Muscle layer of colon (tissue), 2 donors: ENCODE data around the gene ITGA11.

Source experiments
- H3K27ac ChIP-seq: one replicate; pipeline ENCODE4 v1.7.0; 2013; ENCODE audit warnings: low read depth, mild to moderate bottlenecking, low read length, moderate library complexity
- H3K27me3 ChIP-seq, 2 donors: one replicate each; pipeline ENCODE4 v1.7.0; 2013; ENCODE audit warnings: low read length in 2 of 2, mild to moderate bottlenecking in 2 of 2; ENCODE audit not compliant: insufficient read depth in 2 of 2, control insufficient read depth in 1 of 2
- H3K36me3 ChIP-seq: one replicate; pipeline ENCODE4 v1.7.0; 2013; ENCODE audit warnings: mild to moderate bottlenecking, low read length; ENCODE audit not compliant: insufficient read depth
- H3K4me1 ChIP-seq: one replicate; pipeline ENCODE4 v1.7.0; 2013; ENCODE audit warnings: mild to moderate bottlenecking, low read length; ENCODE audit not compliant: insufficient read depth
- H3K4me3 ChIP-seq, 2 donors: one replicate each; pipeline ENCODE4 v1.7.0; 2013; ENCODE audit warnings: low read length in 2 of 2, low read depth in 1 of 2, mild to moderate bottlenecking in 1 of 2, moderate library complexity in 1 of 2
- H3K9ac ChIP-seq: one replicate; pipeline ENCODE4 v1.7.0; 2013; ENCODE audit warnings: low read length
- H3K9me3 ChIP-seq: one replicate; pipeline ENCODE4 v1.7.0; 2013; ENCODE audit warnings: mild to moderate bottlenecking, low read length
- donor health status: abdominal sarcoma.
- donor health status: Adenocarcinoma of cecum.

Gene ITGA11

GRCh38 chr15:68431037-68431791, 749 bp downstream of the ITGA11 start:
- H3K27me3 ChIP-seq: peaks cover 7 to 37% of the 10 kb centered on the region in 2 donors
- no peaks in the 10 kb centered on the region for H3K36me3 ChIP-seq
- H3K9ac ChIP-seq: no peak overlapping the region
- no peaks in the 10 kb centered on the region for H3K9me3 ChIP-seq
- H3K4me3 ChIP-seq: peak overlapping the region; percentile 20 to 43
- H3K27ac ChIP-seq: no peak overlapping the region
- H3K4me1 ChIP-seq: no peaks in the 10 kb centered on the region

GRCh38 chr15:68430471-68431036, 1.4 kb downstream of the ITGA11 start:
- no peak overlapping the region for H3K9ac ChIP-seq
- no peak overlapping the region for H3K27ac ChIP-seq
- H3K36me3 ChIP-seq: no peaks in the 10 kb centered on the region
- H3K9me3 ChIP-seq: no peaks in the 10 kb centered on the region
- no peaks in the 10 kb centered on the region for H3K4me1 ChIP-seq
- H3K4me3 ChIP-seq: no peak overlapping the region
- peaks cover 7 to 37% of the 10 kb centered on the region in 2 donors for H3K27me3 ChIP-seq

GRCh38 chr15:68429691-68430470, 2.1 kb downstream of the ITGA11 start:
- Histone ChIP-seq H3K36me3 (no peaks in the 10 kb centered on the region), H3K27ac (no peak overlapping the region), H3K9ac (no peak overlapping the region), H3K4me1 (no peaks in the 10 kb centered on the region), H3K9me3 (no peaks in the 10 kb centered on the region), H3K27me3 (peaks cover 7 to 37% of the 10 kb centered on the region in 2 donors), H3K4me3 (no peak overlapping the region)

GRCh38 chr15:68428431-68428940, 3.5 kb downstream of the ITGA11 start:
- Histone ChIP-seq H3K9me3 (no peaks in the 10 kb centered on the region), H3K4me3 (no peak overlapping the region), H3K36me3 (no peaks in the 10 kb centered on the region), H3K27me3 (peaks cover 7 to 37% of the 10 kb centered on the region in 2 donors), H3K9ac (no peak overlapping the region), H3K27ac (no peak overlapping the region), H3K4me1 (no peaks in the 10 kb centered on the region)

GRCh38 chr15:68427963-68428362, 4.0 kb downstream of the ITGA11 start:
- Histone ChIP-seq H3K27me3 (peaks cover 4 to 34% of the 10 kb centered on the region in 2 donors), H3K9ac (no peak overlapping the region), H3K36me3 (no peaks in the 10 kb centered on the region), H3K4me1 (no peaks in the 10 kb centered on the region), H3K9me3 (no peaks in the 10 kb centered on the region), H3K4me3 (no peak overlapping the region), H3K27ac (no peak overlapping the region)

- Histone ChIP-seq H3K9ac (no peak overlapping the region), H3K9me3 (no peaks in the 10 kb centered on the region), H3K4me3 (no peak overlapping the region), H3K4me1 (no peaks in the 10 kb centered on the region), H3K27ac (no peak overlapping the region), H3K36me3 (no peaks in the 10 kb centered on the region), H3K27me3 (peaks cover 0 to 28% of the 10 kb centered on the region in 2 donors)
Observed at GRCh38 chr15:68427366-68427765, 4.6 kb downstream of the ITGA11 start.

- Histone ChIP-seq H3K27me3 (peaks cover 0 to 16% of the 10 kb centered on the region in 2 donors), H3K4me1 (no peaks in the 10 kb centered on the region), H3K27ac (no peak overlapping the region), H3K36me3 (no peaks in the 10 kb centered on the region), H3K9ac (no peak overlapping the region), H3K9me3 (no peaks in the 10 kb centered on the region), H3K4me3 (no peak overlapping the region)
Observed at GRCh38 chr15:68426116-68426515, 5.8 kb downstream of the ITGA11 start.

- Histone ChIP-seq H3K4me3 (no peak overlapping the region), H3K9ac (no peak overlapping the region), H3K27ac (no peak overlapping the region), H3K36me3 (no peaks in the 10 kb centered on the region), H3K4me1 (no peaks in the 10 kb centered on the region), H3K27me3 (peaks cover 0 to 11% of the 10 kb centered on the region in 2 donors), H3K9me3 (no peaks in the 10 kb centered on the region)
Observed at GRCh38 chr15:68425428-68426060, 6.4 kb downstream of the ITGA11 start.

GRCh38 chr15:68424754-68425390, 7.1 kb downstream of the ITGA11 start:
- H3K27ac ChIP-seq: no peak overlapping the region
- H3K4me3 ChIP-seq: no peak overlapping the region
- peaks cover 0 to 5% of the 10 kb centered on the region in 2 donors for H3K27me3 ChIP-seq
- H3K4me1 ChIP-seq: no peaks in the 10 kb centered on the region
- no peaks in the 10 kb centered on the region for H3K36me3 ChIP-seq
- no peaks in the 10 kb centered on the region for H3K9me3 ChIP-seq
- no peak overlapping the region for H3K9ac ChIP-seq

- Histone ChIP-seq H3K36me3 (no peaks in the 10 kb centered on the region), H3K4me1 (peaks cover 9% of the 10 kb centered on the region), H3K27me3 (peaks cover 0 to 5% of the 10 kb centered on the region in 2 donors), H3K9ac (no peak overlapping the region), H3K4me3 (no peak overlapping the region), H3K9me3 (no peaks in the 10 kb centered on the region), H3K27ac (no peak overlapping the region)
Observed at GRCh38 chr15:68423359-68424296, 8.3 kb downstream of the ITGA11 start.
